Progenitor cell of endocrine pancreas (in vitro differentiated cells): Measurements from ENCODE around the gene UNK. TPM values are rescaled to one million over a fixed set of nuclear protein-coding genes. Genes with fewer than 3 reads are reported as not detected.

ENCODE experiments used
- DNase-seq: peaks from one replicate; pipeline ENCODE4 v3.0.0; 2021; ENCODE audit warnings: low spot score; ENCODE audit not compliant: unreplicated experiment
- H3K27ac Mint-ChIP-seq: 2 replicates; pipeline ENCODE4 v1.8.0; 2021; ENCODE audit warnings: mild to moderate bottlenecking, moderate library complexity, mixed read lengths
- H3K27me3 Mint-ChIP-seq: 2 replicates; pipeline ENCODE4 v1.8.0; 2021; ENCODE audit warnings: mixed read lengths
- H3K36me3 Mint-ChIP-seq: 2 replicates; pipeline ENCODE4 v1.8.0; 2022; ENCODE audit warnings: mixed read lengths; ENCODE audit not compliant: insufficient read depth
- H3K4me1 Mint-ChIP-seq: 2 replicates; pipeline ENCODE4 v1.8.0; 2021; ENCODE audit warnings: low read depth, mixed read lengths
- H3K4me3 Mint-ChIP-seq: 2 replicates; pipeline ENCODE4 v1.8.0; 2021; ENCODE audit warnings: low read depth, mild to moderate bottlenecking, moderate library complexity, mixed read lengths
- H3K9me3 Mint-ChIP-seq: 2 replicates; pipeline ENCODE4 v1.8.0; 2021; ENCODE audit warnings: low read depth, mixed read lengths
- total RNA-seq: library from RNA; stranded (reverse); gene quantifications from 2 replicates; pipeline ENCODE4 v1.2.1, GENCODE V29; 2021
- TF ChIP-seq, protein P1 (sequence below): fragments of 200-600 bp; sonication (generic); IDR thresholded peaks from one replicate; pipeline ENCODE4 v1.5.0; 2021; ENCODE audit warnings: antibody characterized with exemption, mild to moderate bottlenecking; ENCODE audit not compliant: unreplicated experiment

UNK gene
- total RNA-seq, 1 donor from 2014 or later = 72.8 TPM

DNA sequence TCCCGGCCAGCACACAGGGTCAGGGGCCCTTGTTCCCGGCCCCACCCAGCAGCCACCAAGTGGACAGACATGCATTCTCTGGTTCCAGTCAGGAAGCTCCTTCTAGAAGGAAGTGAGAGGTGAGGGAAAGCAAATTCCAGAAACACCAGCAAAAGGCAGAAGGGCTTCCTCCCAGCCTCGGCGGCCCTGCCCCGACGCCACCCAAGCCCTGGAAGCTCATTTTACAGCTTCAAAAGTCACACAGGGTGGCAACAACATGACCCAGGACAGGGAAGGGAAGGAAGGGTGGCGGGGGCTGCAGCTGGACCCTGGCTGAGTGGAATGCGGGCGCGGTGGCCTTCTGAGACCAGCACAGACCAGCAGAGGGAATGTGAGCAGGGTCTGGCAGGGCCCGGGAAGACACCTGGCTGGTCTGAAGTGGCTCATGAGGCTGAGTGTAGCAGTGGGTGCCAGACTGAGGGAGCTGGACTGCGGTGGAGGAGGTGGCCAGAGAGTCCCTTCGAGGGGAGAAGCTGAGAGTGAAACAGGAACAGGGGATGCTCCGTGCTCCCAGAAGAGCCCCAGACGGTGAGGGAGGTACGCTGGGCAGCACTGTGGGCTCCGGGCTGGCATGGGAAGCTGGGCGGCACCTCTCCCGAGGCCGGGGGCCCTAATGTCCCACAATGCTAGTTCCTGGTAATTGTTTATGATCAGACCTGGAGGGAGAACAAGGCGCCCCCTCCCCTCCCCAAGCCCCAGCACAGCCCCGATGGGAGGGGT lies 61.5 kb downstream of the UNK start:
- Mint-ChIP-seq H3K4me1 (peaks cover 12% of the 10 kb centered on the region), H3K27ac (peak overlapping the region; percentile 84), H3K36me3 (peaks cover 6% of the 10 kb centered on the region), H3K9me3 (no peaks in the 10 kb centered on the region), H3K4me3 (no peak overlapping the region), H3K27me3 (no peaks in the 10 kb centered on the region)
- TF ChIP-seq, protein P1, sequence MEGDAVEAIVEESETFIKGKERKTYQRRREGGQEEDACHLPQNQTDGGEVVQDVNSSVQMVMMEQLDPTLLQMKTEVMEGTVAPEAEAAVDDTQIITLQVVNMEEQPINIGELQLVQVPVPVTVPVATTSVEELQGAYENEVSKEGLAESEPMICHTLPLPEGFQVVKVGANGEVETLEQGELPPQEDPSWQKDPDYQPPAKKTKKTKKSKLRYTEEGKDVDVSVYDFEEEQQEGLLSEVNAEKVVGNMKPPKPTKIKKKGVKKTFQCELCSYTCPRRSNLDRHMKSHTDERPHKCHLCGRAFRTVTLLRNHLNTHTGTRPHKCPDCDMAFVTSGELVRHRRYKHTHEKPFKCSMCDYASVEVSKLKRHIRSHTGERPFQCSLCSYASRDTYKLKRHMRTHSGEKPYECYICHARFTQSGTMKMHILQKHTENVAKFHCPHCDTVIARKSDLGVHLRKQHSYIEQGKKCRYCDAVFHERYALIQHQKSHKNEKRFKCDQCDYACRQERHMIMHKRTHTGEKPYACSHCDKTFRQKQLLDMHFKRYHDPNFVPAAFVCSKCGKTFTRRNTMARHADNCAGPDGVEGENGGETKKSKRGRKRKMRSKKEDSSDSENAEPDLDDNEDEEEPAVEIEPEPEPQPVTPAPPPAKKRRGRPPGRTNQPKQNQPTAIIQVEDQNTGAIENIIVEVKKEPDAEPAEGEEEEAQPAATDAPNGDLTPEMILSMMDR = no peak
- DNase-seq = no peak

DNA sequence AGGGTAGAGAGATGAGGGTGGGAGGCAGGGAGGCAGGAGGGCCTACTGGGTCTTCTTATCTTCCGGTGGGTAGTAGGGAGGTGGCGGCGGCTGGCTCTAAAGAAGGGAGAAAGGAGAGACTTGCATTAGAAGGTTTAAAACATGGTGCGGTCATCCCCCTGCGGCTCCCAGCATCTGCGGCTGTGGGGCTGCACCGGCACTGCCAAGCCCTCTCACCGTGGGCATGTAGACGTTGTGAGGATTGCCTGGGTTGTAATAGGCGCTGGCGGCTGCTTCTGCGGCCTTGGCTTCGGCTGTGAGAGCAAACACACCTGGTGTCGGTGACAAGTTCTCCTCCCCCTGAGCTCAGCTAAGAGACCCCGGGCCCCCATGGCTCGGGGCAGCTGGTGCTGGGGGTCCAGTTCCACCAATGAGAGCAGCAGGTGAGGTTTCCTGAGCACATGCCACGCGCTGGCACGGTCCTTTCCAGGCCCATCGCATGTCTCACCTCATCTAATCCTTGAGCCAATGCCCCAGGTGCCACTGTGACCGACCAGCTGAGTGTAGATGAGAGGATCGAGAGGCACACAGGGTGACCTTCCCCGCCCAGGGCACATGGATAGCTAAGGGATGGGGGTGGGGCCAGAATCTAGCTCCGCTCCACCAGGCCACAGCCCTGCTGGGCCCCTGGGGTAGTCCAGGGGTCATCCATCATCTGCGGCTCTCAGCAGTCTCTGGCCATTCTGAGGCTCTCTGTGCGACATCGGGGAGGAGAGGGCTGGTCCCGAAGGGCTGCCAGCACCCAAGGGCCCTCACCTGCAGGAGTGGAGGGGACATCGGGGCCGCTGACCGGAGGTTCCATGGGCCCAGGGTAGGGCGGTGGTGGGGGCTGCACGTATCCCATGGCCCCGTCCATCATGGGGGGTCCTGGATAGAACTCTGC lies 62.3 kb downstream of the UNK start:
- Mint-ChIP-seq H3K27ac (no peak overlapping the region), H3K9me3 (no peaks in the 10 kb centered on the region), H3K27me3 (no peaks in the 10 kb centered on the region), H3K4me3 (no peak overlapping the region), H3K36me3 (peaks cover 6% of the 10 kb centered on the region), H3K4me1 (peaks cover 12% of the 10 kb centered on the region)
- DNase-seq = no peak
- TF ChIP-seq, protein P1 = no peak

GRCh38 chr17:75847614-75848522 lies 63.3 kb downstream of the UNK start:
- no peak overlapping the region for H3K27ac Mint-ChIP-seq
- H3K4me1 Mint-ChIP-seq = peaks cover 12% of the 10 kb centered on the region
- no peak overlapping the region for H3K4me3 Mint-ChIP-seq
- H3K9me3 Mint-ChIP-seq = no peaks in the 10 kb centered on the region
- TF ChIP-seq, protein P1 = no peak
- no peak for DNase-seq
- H3K27me3 Mint-ChIP-seq = no peaks in the 10 kb centered on the region
- H3K36me3 Mint-ChIP-seq = peaks cover 6% of the 10 kb centered on the region

DNA sequence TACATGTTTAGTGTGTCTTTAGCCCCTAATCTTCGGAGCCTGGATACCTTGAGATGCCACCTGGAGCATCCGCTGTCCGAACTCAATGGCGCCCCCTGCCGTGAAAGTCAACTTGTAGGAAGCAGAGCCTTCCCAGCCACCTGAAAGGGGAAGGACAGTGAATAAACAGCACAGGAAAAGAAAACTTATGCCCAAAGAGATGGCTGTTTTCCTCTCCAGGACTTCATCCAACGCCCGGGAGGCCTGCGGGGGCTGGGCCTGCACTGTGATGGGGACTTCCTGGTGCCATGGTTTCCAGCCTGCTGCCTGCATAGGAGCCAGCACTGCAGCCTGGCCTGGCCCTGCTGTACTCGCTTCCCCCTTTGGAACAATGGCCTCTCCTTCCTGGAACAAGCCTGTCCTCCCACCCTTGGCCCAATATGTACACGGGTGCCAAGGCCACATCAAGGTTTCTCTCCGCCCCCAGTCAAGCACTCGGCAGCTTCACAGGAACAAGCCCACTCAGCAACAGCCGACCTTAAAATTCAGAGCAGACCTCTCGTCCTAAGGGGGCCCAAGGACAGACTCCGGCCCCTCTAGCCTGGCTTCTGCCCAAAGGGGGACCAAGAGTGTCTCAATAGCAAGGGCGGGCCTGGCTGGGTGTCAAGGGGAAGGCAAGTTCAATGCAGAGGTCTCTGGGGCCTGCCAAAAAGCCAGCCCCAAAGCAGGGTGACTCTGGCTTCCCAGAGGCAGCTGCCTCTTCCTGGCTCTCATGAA lies 64.1 kb downstream of the UNK start:
- Mint-ChIP-seq H3K4me1 (peaks cover 12% of the 10 kb centered on the region), H3K9me3 (no peaks in the 10 kb centered on the region), H3K36me3 (peaks cover 6% of the 10 kb centered on the region), H3K27ac (no peak overlapping the region), H3K27me3 (no peaks in the 10 kb centered on the region), H3K4me3 (no peak overlapping the region)
- TF ChIP-seq, protein P1 = peak; percentile 69
- DNase-seq = peak; percentile 56
